Non-pigmented ciliary epithelial cell (primary cell): ENCODE results near the gene ERCC2.
"Not testable (repeated sequence)": the region's sequence is repeated elsewhere in the genome, so short reads cannot be mapped to it uniquely, and the experiment has no call there.

Experiments
- DNase-seq: peaks from one replicate; pipeline ENCODE4 v3.0.0-alpha.2; 2010; ENCODE audit warnings: low read depth

The ERCC2 gene

GRCh38 chr19:45354241-45354842 lies 16.0 kb downstream of the ERCC2 start:
- no peak for DNase-seq

DNA sequence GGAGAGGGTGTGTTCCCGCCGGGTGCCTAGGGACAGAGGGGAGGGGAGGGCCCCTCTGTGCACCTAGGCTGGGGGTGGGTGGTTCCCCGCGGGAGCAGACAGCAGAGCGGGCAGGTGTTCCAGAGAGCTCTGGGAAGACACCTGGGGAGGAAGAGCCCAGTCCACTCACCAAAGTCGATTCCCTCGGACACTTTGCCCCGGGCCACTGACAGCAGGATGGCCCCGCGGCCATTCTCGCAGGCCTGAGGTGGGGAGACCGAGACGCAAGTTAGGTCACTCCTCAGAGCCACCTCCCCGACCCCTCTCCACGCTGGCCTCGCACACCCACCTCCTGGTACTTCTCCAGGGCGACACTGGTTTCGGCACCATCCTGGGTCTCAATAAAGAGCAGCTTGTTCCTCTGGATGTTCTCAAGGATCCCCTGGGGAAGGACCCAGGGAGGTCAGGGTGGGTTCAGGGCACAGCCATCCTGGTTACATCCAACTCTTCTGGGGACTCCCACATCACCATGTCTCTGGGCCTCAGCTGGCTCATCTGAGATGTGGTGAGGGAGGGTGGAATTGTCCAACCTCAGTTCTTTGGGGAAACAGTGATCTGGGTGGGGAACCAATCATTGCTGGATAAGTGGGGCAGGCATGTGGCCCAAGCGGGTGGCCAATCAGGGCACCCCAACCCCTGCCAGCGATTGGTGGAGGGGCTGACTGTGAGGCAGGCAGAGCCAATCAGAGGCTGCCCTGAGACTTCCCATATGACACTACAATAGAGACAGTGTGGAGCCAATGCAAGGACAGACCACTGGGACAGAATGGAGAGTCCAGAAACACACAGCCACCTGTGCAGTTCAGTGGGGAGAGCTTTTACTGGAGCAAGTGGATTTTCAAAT lies 17.2 kb downstream of the ERCC2 start:
- DNase-seq, result no peak

DNA sequence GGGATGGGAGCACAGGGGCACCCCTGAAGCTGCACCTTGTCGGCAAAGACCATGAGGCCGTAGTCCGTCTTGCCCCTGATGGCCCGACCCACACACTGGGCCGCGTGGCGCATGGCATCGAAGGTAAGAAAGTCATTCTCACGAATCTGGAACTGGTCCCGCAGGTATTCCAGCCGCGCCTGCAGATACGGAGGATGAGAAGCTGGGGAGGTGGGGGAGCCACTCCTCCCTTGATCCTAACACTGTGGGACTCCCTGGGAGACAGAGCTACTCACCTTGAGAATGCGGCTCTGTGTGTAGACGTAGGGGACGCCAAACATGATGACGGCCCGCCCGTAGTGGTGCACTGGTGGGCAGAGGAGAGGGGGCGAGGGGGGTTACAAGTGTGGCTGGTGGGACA lies 17.9 kb downstream of the ERCC2 start:
- DNase-seq, result no peak

DNA sequence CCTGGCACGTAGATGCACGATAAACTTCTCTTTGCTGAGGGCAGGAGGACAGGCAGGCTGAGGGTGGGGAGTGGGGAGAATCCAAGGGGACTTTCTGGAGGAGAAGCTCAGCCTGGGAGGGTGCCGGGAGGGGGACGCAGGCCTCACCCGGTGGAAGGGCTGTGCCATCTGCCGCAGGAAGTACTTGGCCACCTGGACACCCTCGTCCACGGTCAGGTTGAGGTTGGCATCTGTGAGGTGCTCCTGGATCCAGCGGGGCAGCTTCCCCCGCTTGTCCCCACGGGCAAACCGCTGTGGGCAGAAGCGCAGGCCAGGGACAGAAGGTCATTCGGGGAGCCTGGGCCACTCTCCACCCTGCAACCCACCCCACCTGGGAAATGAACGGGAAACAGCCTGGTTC lies 18.3 kb downstream of the ERCC2 start:
- DNase-seq, result no peak

GRCh38 chr19:45351401-45351952 lies 18.9 kb downstream of the ERCC2 start:
- DNase-seq, result no peak

GRCh38 chr19:45350477-45351058 lies 19.8 kb downstream of the ERCC2 start:
- no peak for DNase-seq

DNA sequence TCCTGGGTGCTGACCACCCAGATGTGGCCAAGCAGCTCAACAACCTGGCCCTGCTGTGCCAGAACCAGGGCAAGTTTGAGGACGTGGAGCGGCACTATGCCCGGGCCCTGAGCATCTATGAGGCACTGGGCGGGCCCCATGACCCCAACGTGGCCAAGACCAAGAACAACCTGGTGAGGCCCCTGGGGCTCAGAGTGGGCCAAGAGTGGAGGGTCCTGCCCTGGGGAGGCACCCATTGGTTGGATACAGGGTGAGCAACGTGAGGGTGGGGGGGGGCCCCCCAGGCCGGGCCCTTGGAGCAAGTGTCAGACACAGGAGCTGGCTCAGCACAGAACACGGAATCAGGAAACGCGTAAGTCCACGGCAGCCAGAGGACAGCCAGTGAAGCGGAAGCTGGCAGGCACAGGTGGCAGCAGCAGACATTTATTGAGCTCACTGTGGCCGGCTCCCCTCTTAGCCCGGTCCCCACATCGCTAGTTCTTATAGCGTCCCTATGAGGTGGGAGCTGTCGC lies 20.9 kb downstream of the ERCC2 start:
- DNase-seq, result no peak

DNA sequence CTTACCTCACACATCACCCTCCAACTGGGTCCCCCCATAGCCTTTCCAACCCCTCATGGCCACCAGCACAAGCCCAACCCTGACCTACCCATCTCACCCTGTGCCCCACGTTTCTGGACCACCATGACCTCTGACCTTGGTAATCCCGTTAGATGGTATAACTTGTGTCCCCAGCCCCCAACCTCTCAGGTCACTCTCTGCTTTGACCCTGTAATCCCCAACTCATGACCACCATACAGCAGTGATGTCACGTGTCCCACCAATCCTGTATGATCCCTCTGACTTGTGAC lies 21.3 kb downstream of the ERCC2 start:
- DNase-seq, result no peak

- DNase-seq, result no peak
These were observed 21.8 kb downstream of the ERCC2 start for GRCh38 chr19:45348367-45349125.

DNA sequence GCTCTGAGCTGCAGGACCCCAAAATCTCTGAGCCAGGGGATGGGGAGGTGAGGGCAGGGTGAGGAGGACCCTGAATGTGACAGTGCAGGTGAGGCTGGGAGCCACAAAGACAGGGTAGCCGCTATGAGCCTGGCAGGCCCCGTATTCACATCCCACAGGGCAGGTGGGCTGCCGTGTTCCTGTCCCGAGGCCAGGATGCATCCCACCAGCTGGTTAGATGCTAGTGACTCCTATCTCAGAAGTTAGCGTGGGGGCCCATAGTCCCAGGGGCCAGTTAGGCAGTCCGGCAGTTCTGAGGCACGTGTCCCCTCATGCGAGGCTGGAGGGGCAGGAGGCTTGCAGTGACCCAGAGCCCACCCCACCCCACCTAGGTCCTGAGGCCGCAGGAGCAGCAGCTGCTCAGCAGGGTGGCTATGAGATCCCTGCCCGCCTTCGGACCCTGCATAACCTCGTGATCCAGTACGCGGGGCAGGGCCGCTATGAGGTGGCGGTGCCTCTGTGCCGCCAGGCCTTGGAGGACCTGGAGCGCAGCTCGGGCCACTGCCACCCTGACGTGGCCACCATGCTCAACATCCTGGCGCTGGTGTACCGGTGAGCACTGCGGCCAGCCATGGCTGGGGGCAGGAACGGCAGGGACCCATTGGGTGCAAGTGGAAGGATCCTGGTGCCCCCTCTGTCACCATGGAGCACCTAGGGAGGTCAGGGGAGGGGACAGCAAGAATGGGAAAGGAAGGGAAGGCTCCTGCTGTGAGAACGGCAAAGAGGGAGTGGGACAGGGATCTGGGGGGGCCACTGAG lies 22.6 kb downstream of the ERCC2 start:
- no peak for DNase-seq

- no peak for DNase-seq
These were observed 23.9 kb downstream of the ERCC2 start for GRCh38 chr19:45346449-45346848.

- no peak for DNase-seq
These were observed 24.9 kb downstream of the ERCC2 start for GRCh38 chr19:45345506-45345860.

GRCh38 chr19:45344621-45345505 lies 25.5 kb downstream of the ERCC2 start:
- DNase-seq, result no peak

GRCh38 chr19:45342911-45343310 lies 27.5 kb downstream of the ERCC2 start:
- no peak for DNase-seq

DNA sequence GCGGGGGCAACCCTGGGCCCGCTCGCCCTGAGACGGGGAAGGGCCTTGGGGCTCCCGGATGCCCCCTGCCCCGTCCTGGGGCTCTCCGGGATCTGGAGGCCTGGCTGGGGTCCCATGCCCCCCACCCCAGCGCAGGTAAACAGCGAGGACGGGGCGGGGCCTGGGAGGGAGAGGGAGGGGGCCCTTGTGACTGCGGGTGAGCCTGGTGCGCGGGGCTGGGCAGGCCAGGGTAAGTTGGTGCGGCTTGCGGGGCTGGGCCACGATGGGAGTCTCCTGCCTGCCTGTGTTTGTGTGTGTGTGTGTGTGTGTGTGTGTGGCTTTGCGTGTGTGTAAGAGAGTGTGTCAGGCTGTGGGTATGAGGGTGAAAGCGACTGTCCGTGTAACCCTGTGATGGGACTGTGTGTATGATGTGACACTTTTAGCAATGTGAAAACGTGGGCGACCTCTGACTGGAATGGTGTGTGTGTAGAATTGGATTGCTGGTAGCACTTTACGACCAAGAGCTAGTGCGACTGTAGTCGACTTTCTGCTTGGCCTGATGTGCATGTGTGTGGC lies 29.4 kb downstream of the ERCC2 start:
- no peak for DNase-seq

- no peak for DNase-seq
These were observed 30.0 kb downstream of the ERCC2 start, which contains the start of gene KLC3 for GRCh38 chr19:45340232-45340898. TSS of gene KLC3 (plus strand) at chr19:45340750. CDS start at chr19:45345542, 4,792 bp downstream.

- DNase-seq, result no peak
These were observed 30.7 kb downstream of the ERCC2 start for GRCh38 chr19:45339629-45340028.

GRCh38 chr19:45336696-45337251 lies 33.6 kb downstream of the ERCC2 start:
- no peak for DNase-seq

DNA sequence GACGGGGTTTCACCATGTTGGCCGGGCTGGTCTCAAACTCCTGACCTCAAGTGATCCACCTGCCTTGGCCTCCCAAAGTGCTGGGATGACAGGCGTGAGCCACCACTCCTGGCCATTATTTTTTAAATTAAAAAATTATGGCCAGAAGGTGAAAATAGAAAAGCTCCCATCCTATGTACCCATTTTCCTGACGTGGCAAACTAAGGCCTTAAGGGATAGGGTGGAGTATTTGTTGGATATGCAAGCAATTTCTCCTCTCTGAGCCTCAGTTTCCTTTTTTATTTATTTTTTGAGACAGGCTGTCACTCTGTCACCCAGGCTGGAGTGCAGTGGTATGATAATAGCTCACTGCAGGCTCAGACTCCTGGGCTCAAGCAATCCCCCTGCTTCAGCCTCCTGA lies 35.5 kb downstream of the ERCC2 start:
- not testable (repeated sequence) for DNase-seq
